Measurements from ENCODE around the gene IARS2.
"Not testable (repeated sequence)": the region's sequence is repeated elsewhere in the genome, so short reads cannot be mapped to it uniquely, and the experiment has no call there.

IARS2 gene

DNA sequence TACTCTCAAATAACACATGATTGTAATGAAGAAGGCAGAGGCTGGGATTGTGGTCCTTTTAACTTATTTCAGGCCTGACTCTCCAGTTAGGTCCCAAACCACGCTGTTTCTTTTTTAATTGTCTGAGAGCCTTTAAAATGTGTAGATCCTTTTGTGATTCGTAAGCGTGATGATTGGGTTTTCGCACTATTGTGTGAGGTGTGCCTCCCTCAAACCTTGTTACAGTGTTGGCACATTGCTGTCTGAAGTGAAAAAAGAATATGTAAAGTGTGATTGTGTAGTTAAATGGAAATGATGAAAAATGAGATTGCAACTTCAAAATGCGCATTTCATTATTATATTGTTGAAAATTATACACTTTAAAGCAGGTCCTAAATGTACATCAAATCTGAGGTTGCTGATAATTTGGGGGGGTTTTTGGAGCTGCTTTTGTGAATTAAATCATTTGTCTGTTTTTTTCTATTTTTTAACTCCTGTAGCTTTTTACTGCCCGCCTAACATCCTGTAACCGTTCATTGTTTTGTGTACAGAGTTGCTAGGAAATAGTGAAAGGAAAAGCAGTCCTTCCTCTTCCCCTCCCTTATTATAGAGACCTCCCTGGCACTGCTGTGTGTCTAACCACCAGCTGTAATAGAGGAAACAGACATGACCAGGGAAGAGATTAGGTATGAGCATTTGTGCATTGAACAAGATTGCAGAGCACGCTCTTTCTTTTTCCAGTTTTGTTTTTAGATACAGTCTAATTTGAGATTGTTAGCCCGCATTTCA, 43.3 kb downstream of the IARS2 start:
- Mint-ChIP-seq H3K36me3 (peaks cover 15% of the 10 kb centered on the region), H3K4me3 (no peak overlapping the region), H3K4me1 (peaks cover 9% of the 10 kb centered on the region), H3K27ac (peak overlapping the region; percentile 55), H3K9me3 (no peaks in the 10 kb centered on the region), H3K27me3 (no peaks in the 10 kb centered on the region)

- Mint-ChIP-seq H3K36me3 (peaks cover 9% of the 10 kb centered on the region), H3K4me3 (no peak overlapping the region), H3K4me1 (peaks cover 9% of the 10 kb centered on the region), H3K27ac (no peak overlapping the region), H3K27me3 (no peaks in the 10 kb centered on the region), H3K9me3 (no peaks in the 10 kb centered on the region)
Observed at GRCh38 chr1:220139966-220140365, 46.0 kb downstream of the IARS2 start.

- no peaks in the 10 kb centered on the region for H3K27me3 Mint-ChIP-seq
- no peaks in the 10 kb centered on the region for H3K9me3 Mint-ChIP-seq
- H3K4me1 Mint-ChIP-seq: no peaks in the 10 kb centered on the region
- H3K4me3 Mint-ChIP-seq: no peak overlapping the region
- no peak overlapping the region for H3K27ac Mint-ChIP-seq
- H3K36me3 Mint-ChIP-seq: peaks cover 12% of the 10 kb centered on the region
Observed at GRCh38 chr1:220144051-220144450, 50.1 kb downstream of the IARS2 start.

GRCh38 chr1:220149742-220150141, 55.8 kb downstream of the IARS2 start:
- Mint-ChIP-seq H3K4me3 (no peak overlapping the region), H3K9me3 (no peaks in the 10 kb centered on the region), H3K4me1 (no peaks in the 10 kb centered on the region), H3K27me3 (no peaks in the 10 kb centered on the region), H3K27ac (no peak overlapping the region), H3K36me3 (peaks cover 13% of the 10 kb centered on the region)

DNA sequence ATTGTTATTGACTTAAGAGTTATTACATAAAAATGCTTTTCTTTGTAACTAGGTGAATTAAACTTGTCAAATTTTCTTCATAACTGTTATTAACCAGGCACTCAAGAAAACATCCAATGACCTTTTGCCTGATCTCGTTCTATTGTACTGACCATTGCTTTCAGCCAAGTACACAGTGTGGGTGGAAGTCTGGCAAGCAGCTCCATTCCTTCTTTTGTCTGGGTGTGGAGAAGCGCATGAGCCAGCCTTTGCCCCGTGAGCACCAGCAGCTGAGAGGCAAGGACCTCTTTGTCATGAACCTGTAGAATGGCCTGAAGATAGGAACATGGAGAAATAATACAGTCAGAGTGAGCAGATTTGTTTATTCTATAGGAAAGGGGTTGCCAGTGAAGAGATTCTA, 57.5 kb downstream of the IARS2 start:
- Mint-ChIP-seq H3K27me3 (no peaks in the 10 kb centered on the region), H3K27ac (peak overlapping the region; percentile 66), H3K4me1 (no peaks in the 10 kb centered on the region), H3K36me3 (peaks cover 10% of the 10 kb centered on the region), H3K4me3 (no peak overlapping the region), H3K9me3 (no peaks in the 10 kb centered on the region)

GRCh38 chr1:220153147-220153546, 59.2 kb downstream of the IARS2 start:
- Mint-ChIP-seq H3K36me3 (peaks cover 14% of the 10 kb centered on the region), H3K27me3 (no peaks in the 10 kb centered on the region), H3K4me3 (no peak overlapping the region), H3K4me1 (peaks cover 8% of the 10 kb centered on the region), H3K27ac (no peak overlapping the region), H3K9me3 (no peaks in the 10 kb centered on the region)

- peak overlapping the region; percentile 76 for H3K27ac Mint-ChIP-seq
- H3K27me3 Mint-ChIP-seq: no peaks in the 10 kb centered on the region
- H3K4me3 Mint-ChIP-seq: no peak overlapping the region
- no peaks in the 10 kb centered on the region for H3K9me3 Mint-ChIP-seq
- peaks cover 15% of the 10 kb centered on the region for H3K4me1 Mint-ChIP-seq
- peaks cover 18% of the 10 kb centered on the region for H3K36me3 Mint-ChIP-seq
Observed at GRCh38 chr1:220156620-220157146, 62.8 kb downstream of the IARS2 start.

DNA sequence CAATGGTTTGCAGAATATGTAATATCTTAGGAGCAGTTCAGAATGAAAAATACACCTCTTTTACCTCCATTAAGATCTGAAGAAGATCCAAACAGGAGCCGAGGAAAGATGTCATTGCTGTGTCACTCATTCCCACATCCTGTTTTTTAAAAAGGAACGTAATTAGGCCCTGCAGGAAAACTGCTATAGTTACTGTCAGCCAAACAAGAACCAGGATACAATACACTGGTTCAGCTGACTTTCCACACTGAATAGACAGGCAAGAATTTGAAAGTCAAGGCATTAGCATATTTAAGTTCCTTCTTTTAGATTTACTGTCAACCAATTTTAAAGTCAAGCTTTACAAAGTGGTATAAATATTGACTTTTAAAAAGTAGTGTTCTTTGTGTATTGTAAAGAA, 63.8 kb downstream of the IARS2 start:
- Mint-ChIP-seq H3K9me3 (no peaks in the 10 kb centered on the region), H3K4me3 (no peak overlapping the region), H3K27ac (no peak overlapping the region), H3K4me1 (peaks cover 15% of the 10 kb centered on the region), H3K27me3 (no peaks in the 10 kb centered on the region), H3K36me3 (peaks cover 16% of the 10 kb centered on the region)

DNA sequence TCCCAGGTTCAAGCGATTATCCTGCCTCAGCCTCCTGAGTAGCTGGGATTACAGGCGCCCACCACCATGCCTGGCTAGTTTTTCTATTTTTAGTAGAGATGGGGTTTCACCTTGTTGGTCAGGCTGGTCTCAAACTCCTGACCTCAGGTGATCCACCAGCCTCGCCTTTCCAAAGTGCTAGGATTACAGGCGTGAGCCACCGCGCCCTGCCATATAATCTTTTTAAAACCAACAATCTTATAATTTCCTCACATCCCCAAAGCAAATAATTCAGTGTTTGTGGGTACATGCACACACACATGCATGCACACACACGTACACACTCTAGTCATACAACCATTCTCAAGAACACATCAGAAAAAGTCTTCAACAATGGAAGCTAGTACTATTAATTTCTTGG, 64.6 kb downstream of the IARS2 start:
- peaks cover 14% of the 10 kb centered on the region for H3K36me3 Mint-ChIP-seq
- H3K4me3 Mint-ChIP-seq, H3K27ac Mint-ChIP-seq, H3K9me3 Mint-ChIP-seq, H3K27me3 Mint-ChIP-seq: not testable (repeated sequence)
- H3K4me1 Mint-ChIP-seq: peaks cover 15% of the 10 kb centered on the region

DNA sequence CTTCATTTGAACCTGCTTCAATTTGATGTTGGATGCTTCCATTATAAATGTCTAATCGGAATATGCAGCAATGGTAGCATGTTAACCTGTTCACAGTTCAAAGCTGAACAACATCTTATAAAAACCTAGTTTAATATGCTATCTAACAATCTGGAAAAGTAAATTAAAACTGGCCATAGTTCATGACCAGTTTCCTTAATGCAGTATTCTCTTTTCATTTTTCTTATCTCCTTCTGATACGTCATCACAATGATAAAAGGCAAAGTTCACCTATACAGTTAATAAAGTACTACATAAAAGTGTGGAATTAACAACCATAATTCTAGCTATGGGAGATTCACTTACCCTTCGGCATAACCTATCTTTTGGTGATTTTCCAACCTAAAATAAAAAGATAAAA, 65.1 kb downstream of the IARS2 start:
- Mint-ChIP-seq H3K4me3 (no peak overlapping the region), H3K27ac (no peak overlapping the region), H3K36me3 (peaks cover 14% of the 10 kb centered on the region), H3K4me1 (peaks cover 15% of the 10 kb centered on the region), H3K27me3 (no peaks in the 10 kb centered on the region), H3K9me3 (no peaks in the 10 kb centered on the region)

DNA sequence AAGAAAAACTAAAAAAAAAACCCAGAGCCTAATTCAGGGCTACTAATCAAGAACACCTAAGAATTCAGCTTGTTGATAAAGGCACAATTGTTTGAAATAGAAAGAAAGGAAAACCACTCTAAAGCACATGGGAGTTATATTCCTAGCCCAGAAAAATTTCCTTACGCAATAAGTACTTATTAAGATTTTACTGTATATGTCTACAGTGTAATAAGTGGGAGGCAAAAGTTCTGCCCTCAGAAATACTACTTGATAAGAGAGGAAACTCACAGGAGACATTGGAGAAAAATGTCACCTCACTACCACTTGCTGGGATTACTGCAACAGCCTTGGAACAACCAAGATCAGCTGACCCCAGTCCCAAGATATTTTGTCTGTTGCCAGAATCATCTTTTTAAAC, 66.1 kb downstream of the IARS2 start:
- Mint-ChIP-seq H3K4me1 (peaks cover 15% of the 10 kb centered on the region), H3K4me3 (no peak overlapping the region), H3K9me3 (no peaks in the 10 kb centered on the region), H3K36me3 (peaks cover 14% of the 10 kb centered on the region), H3K27me3 (no peaks in the 10 kb centered on the region), H3K27ac (no peak overlapping the region)

- Mint-ChIP-seq H3K4me3 (no peak overlapping the region), H3K27me3 (no peaks in the 10 kb centered on the region), H3K4me1 (peaks cover 7% of the 10 kb centered on the region), H3K36me3 (peaks cover 11% of the 10 kb centered on the region), H3K27ac (no peak overlapping the region), H3K9me3 (no peaks in the 10 kb centered on the region)
Observed at GRCh38 chr1:220164116-220164515, 70.2 kb downstream of the IARS2 start.

DNA sequence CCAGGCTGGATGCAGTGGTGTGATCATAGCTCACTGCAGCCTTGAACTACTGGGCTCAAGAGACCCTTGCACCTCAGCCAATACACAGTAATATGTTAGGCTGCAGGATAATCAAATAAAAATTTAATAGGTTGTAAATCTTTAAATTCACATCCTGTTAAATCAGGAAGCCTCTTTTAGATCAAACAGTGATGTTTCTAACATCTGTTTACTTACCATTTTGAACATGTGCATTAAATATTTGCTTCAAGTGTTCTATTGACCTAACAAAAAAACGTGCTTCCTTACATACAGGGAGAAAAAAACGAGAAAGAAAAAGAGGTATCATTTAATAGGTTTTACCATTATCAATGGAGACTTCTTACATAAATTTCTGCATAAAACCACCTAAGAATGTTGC, 70.6 kb downstream of the IARS2 start:
- Mint-ChIP-seq H3K9me3 (no peaks in the 10 kb centered on the region), H3K27ac (no peak overlapping the region), H3K4me3 (no peak overlapping the region), H3K4me1 (peaks cover 7% of the 10 kb centered on the region), H3K36me3 (peaks cover 15% of the 10 kb centered on the region), H3K27me3 (no peaks in the 10 kb centered on the region)

DNA sequence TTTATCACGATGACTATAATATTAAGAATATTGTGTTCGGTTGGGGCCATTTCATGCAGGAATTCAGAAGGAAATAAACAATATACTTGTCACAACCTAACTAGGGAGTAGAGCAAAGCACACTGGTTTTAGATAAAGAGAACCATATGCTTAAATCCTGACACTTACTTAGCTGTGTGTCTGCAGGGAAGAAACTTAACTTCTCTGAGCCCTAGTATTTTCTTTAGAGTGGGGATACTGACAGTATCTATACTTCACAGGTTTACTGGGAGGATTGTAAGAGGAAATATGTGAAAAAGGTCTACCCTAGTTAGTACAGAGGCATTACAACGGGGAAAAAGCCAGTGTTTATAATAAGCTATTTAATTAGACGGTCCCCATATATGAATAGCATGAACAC, 72.9 kb downstream of the IARS2 start:
- peaks cover 25% of the 10 kb centered on the region for H3K36me3 Mint-ChIP-seq
- no peaks in the 10 kb centered on the region for H3K9me3 Mint-ChIP-seq
- no peak overlapping the region for H3K27ac Mint-ChIP-seq
- H3K27me3 Mint-ChIP-seq: no peaks in the 10 kb centered on the region
- no peaks in the 10 kb centered on the region for H3K4me1 Mint-ChIP-seq
- H3K4me3 Mint-ChIP-seq: no peak overlapping the region

- not testable (repeated sequence) for H3K27ac Mint-ChIP-seq, H3K4me1 Mint-ChIP-seq, H3K27me3 Mint-ChIP-seq, H3K4me3 Mint-ChIP-seq, H3K9me3 Mint-ChIP-seq
- peaks cover 40% of the 10 kb centered on the region for H3K36me3 Mint-ChIP-seq
Observed at GRCh38 chr1:220169887-220170286, 76.0 kb downstream of the IARS2 start.

DNA sequence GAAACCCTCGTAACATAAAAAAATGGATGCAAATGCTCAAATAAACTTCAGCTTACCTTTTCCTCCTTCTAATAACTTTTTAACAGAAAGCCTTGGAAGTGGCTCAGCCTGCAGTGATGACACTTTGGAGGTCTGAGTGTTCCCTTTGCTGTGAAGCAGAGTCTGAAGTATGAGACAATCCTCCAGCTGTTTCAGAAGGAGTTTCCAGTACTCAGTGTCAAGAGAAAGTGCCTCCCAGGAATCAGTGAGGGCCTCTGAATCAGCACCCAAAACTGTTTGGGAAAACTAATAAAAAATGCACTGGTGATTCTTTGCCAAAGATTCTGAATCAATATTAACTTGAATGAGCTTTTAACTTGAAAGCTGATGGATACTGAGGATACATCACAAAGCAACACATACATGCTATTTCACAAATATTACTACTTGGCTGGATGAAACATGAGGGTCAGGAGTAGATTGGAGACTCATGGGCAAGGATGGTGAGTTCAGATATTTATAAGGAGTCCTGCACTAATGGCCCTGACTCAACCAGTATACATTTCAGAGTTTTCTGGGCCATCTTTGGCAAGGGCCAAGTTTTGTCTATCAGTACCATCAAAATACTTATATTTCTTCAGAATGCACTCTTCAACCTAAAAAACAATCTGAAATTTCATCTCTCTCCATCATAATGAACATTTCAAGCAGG, 77.0 kb downstream of the IARS2 start:
- no peak overlapping the region for H3K4me3 Mint-ChIP-seq
- H3K27me3 Mint-ChIP-seq: no peaks in the 10 kb centered on the region
- H3K27ac Mint-ChIP-seq: no peak overlapping the region
- H3K36me3 Mint-ChIP-seq: peaks cover 43% of the 10 kb centered on the region
- H3K9me3 Mint-ChIP-seq: no peaks in the 10 kb centered on the region
- H3K4me1 Mint-ChIP-seq: peaks cover 4% of the 10 kb centered on the region
